Peyer's patch (tissue), 4 donors: Measurements from ENCODE around the gene LRRC9.

Source experiments
- POLR2A ChIP-seq, 2 donors: fragments of 450-650 bp; IDR thresholded peaks; one replicate each; pipeline ENCODE4 v1.5.1; 2017; ENCODE audit warnings: antibody characterized with exemption in 2 of 2, mild to moderate bottlenecking in 2 of 2, moderate library complexity in 2 of 2
- TF ChIP-seq, protein P1 (sequence below), 6 experiments: fragments of 450-650 bp in 4 of 6; fragments of 200-600 bp in 2 of 6; sonication (generic) in 1 of 6; IDR thresholded peaks; one replicate each; pipeline ENCODE4 v1.5.1; 2017 to 2019; ENCODE audit warnings: antibody characterized with exemption in 6 of 6, mild to moderate bottlenecking in 3 of 6, moderate library complexity in 1 of 6

DNA sequence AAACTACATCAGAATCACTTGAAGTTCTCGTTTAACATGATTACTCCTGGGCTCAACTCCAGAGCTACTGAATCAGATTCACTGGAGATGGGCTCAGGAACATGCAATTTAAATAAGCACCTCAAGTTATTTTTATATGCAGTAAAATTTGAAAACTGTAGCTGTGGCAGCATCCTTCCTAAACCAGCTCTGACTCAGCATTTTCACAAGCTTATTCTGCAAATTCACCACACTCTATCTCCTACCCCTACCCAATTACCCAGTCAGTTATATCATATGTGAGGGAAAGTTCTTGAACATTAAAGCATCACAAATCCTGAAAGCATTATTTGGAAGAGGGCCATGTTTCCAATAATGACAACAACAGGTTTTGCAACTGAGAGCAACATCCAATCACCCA, 24.2 kb upstream of the LRRC9 start:
- TF ChIP-seq, protein P1, sequence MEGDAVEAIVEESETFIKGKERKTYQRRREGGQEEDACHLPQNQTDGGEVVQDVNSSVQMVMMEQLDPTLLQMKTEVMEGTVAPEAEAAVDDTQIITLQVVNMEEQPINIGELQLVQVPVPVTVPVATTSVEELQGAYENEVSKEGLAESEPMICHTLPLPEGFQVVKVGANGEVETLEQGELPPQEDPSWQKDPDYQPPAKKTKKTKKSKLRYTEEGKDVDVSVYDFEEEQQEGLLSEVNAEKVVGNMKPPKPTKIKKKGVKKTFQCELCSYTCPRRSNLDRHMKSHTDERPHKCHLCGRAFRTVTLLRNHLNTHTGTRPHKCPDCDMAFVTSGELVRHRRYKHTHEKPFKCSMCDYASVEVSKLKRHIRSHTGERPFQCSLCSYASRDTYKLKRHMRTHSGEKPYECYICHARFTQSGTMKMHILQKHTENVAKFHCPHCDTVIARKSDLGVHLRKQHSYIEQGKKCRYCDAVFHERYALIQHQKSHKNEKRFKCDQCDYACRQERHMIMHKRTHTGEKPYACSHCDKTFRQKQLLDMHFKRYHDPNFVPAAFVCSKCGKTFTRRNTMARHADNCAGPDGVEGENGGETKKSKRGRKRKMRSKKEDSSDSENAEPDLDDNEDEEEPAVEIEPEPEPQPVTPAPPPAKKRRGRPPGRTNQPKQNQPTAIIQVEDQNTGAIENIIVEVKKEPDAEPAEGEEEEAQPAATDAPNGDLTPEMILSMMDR (IDR thresholded peaks at IDR 0.05), result no peak
- TF ChIP-seq POLR2A (IDR thresholded peaks at IDR 0.05), result no peak
